ENCODE results near the gene KDM4B.

- no peak for TF ChIP-seq CTCF (IDR thresholded peaks at IDR 0.05)
- TF ChIP-seq EZH2 (IDR thresholded peaks at IDR 0.05; ENCODE audit: borderline replicate concordance, insufficient read depth, low read depth, low read length, poor library complexity, severe bottlenecking): no peak
These were observed 209.9 kb downstream of the KDM4B start for GRCh38 chr19:5178841-5179240.

All from B cell (primary cell).